Lung (tissue), 12 donors: ENCODE data around the gene GRIN3B. TPM values are rescaled to one million over a fixed set of nuclear protein-coding genes. Genes with fewer than 3 reads are reported as not detected.

ENCODE experiments used
- ATAC-seq: fragments of 200-7000 bp; cut with Tn5 transposase; one replicate; pipeline ENCODE4 v1.9.1; 2020; ENCODE audit warnings: moderate number of reproducible peaks; ENCODE audit not compliant: insufficient read depth, low FRiP score
- DNase-seq, 3 donors: peaks; one replicate each; pipeline ENCODE4 v3.0.0-alpha.2; 2013 to 2017
- H3K27ac ChIP-seq, 2 donors: one replicate each; pipeline ENCODE4 v1.5.1; 2013; ENCODE audit warnings: mild to moderate bottlenecking in 2 of 2, moderate library complexity in 2 of 2, control low read depth in 1 of 2, inconsistent platforms in 1 of 2, low read depth in 1 of 2, low read length in 1 of 2
- H3K27me3 ChIP-seq, 3 donors: one replicate each; pipeline ENCODE4 v1.5.1; 2013; ENCODE audit warnings: low read length in 2 of 3; ENCODE audit not compliant: control insufficient read depth in 3 of 3, insufficient read depth in 3 of 3
- H3K36me3 ChIP-seq, 4 donors: one replicate each; pipeline ENCODE4 v1.5.1; 2013; ENCODE audit warnings: low read length in 4 of 4, mild to moderate bottlenecking in 1 of 4, moderate library complexity in 1 of 4; ENCODE audit not compliant: control insufficient read depth in 4 of 4, insufficient read depth in 4 of 4
- H3K4me1 ChIP-seq, 5 donors: one replicate each; pipeline ENCODE4 v1.5.1; 2013; ENCODE audit warnings: low read length in 5 of 5, mild to moderate bottlenecking in 2 of 5, moderate library complexity in 1 of 5; ENCODE audit not compliant: control insufficient read depth in 5 of 5, insufficient read depth in 5 of 5
- H3K4me3 ChIP-seq: one replicate; pipeline ENCODE4 v1.5.1; 2013; ENCODE audit warnings: mild to moderate bottlenecking, control low read depth, moderate library complexity
- H3K9ac ChIP-seq, 2 donors: one replicate each; pipeline ENCODE4 v1.5.1; 2013; ENCODE audit warnings: low read length in 2 of 2, control low read depth in 1 of 2; ENCODE audit not compliant: insufficient read depth in 1 of 2
- H3K9me3 ChIP-seq, 4 donors: one replicate each; pipeline ENCODE4 v1.5.1; 2013; ENCODE audit warnings: low read length in 3 of 4, mild to moderate bottlenecking in 1 of 4, moderate library complexity in 1 of 4; ENCODE audit not compliant: control insufficient read depth in 4 of 4, insufficient read depth in 3 of 4
- CTCF ChIP-seq: IDR thresholded peaks from 2 replicates; pipeline ENCODE4 v1.5.1; 2012; ENCODE audit warnings: mild to moderate bottlenecking; ENCODE audit errors: control extremely low read depth, extremely low read depth
- WGBS, 2 donors: extraction: QIAGEN DNeasy Blood & Tissue Kit; methylation state at CpG; one replicate each; pipeline ENCODE4 v1.1.7; 2013; 5-methylcytosine and 5-hydroxymethylcytosine counted together
- polyA plus RNA-seq, 2 donors: library from polyadenylated mRNA; stranded (reverse); fragments of 200-250 nt; gene quantifications; one replicate each; pipeline ENCODE4 v1.2.1, GENCODE V29; 2013
- total RNA-seq, 2 donors: library from RNA; depleted of rRNA in 1 of 2; stranded (reverse); fragments of >200 nt in 1 of 2; gene quantifications; one replicate each; pipeline ENCODE4 v1.2.1, GENCODE V29; 2014 to 2021
- donor health status: control.
- donor health status: control.
- donor health status: Bipolar disorder and iron deficiency.
- donor health status: healthy.
- donor health status: DM: yes; HTN: yes; CAD: no.

GRIN3B gene
- total and polyA plus RNA-seq, 4 donors: 1.3 to 11.6 (median 2.4) TPM

- Histone ChIP-seq H3K27ac (no peak overlapping the region), H3K4me3 (no peak overlapping the region), H3K9ac (no peak overlapping the region), H3K27me3 (peaks cover 5 to 42% (median 37%) of the 10 kb centered on the region in 3 donors), H3K4me1 (peaks cover 0 to 16% (median 5%) of the 10 kb centered on the region in 5 donors), H3K36me3 (no peaks in the 10 kb centered on the region), H3K9me3 (peaks cover 0 to 2% (median 0%) of the 10 kb centered on the region in 4 donors)
- no peak for ATAC-seq
- no peak for TF ChIP-seq CTCF
- WGBS, 2 donors: 4% methylated on average over 54 to 73 of the region's 73 CpGs
- DNase-seq: peak in 2 of 3 donors; percentile 47 to 55
Measured at GRCh38 chr19:1000591-1001537, 645 bp downstream of the GRIN3B start.

- Histone ChIP-seq H3K27me3 (peaks cover 5 to 34% (median 31%) of the 10 kb centered on the region in 3 donors), H3K9ac (no peak overlapping the region), H3K9me3 (no peaks in the 10 kb centered on the region), H3K36me3 (no peaks in the 10 kb centered on the region), H3K27ac (no peak overlapping the region), H3K4me3 (no peak overlapping the region), H3K4me1 (peaks cover 0 to 9% (median 0%) of the 10 kb centered on the region in 5 donors)
- DNase-seq (peak; percentile 26 to 62 (median 41)), ATAC-seq (peak; percentile 54)
- WGBS, 2 donors: 9 to 12% methylated on average over 20 of the region's 20 CpGs
- TF ChIP-seq CTCF: peak; percentile 70
Measured at GRCh38 chr19:1001538-1002166, 1.4 kb downstream of the GRIN3B start.

GRCh38 chr19:1002600-1002999 lies 2.4 kb downstream of the GRIN3B start:
- Histone ChIP-seq H3K4me3 (no peak overlapping the region), H3K9me3 (no peaks in the 10 kb centered on the region), H3K27ac (no peak overlapping the region), H3K9ac (no peak overlapping the region), H3K27me3 (peaks cover 5 to 29% (median 22%) of the 10 kb centered on the region in 3 donors), H3K36me3 (peaks cover 0 to 3% (median 0%) of the 10 kb centered on the region in 4 donors), H3K4me1 (peaks cover 0 to 8% (median 0%) of the 10 kb centered on the region in 5 donors)
- WGBS, 2 donors: 72 to 85% methylated on average over 4 of the region's 4 CpGs
- no peak for TF ChIP-seq CTCF
- ATAC-seq (no peak), DNase-seq (no peak)
